PC-9 (cell line): Measurements from ENCODE around the gene PKIB.

Experiments used
- EZH2 ChIP-seq: fragments of 200-600 bp; sonication (generic); IDR thresholded peaks from 2 replicates; pipeline ENCODE4 v1.8.0; 2017; ENCODE audit warnings: antibody characterized with exemption, low read depth
- TF ChIP-seq, protein P1 (sequence below): fragments of 200-600 bp; sonication (generic); conservative IDR thresholded peaks from 2 replicates; pipeline ENCODE4 v1.6.1; 2017; ENCODE audit warnings: mixed run types, antibody characterized with exemption, mild to moderate bottlenecking, moderate library complexity

DNA sequence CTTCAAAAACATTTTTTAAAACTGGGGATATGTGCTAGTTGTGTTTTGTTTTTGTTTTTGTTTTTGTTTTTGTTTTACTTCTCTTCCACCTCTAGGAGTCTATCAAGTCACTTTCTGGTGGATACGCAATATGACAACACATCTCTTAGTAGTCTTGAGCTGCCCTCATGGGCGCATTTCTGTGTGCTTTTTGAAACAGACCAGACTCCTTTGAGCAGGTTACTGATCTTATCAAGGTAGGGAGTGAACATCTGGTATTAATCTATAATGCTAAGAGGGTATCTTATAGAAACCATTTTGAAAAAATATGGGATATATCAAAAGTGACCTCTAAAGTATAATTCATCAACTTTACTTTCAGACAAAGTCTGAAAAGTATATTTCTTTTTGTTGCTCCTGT is 56.2 kb downstream of the PKIB start:
- TF ChIP-seq, protein P1, sequence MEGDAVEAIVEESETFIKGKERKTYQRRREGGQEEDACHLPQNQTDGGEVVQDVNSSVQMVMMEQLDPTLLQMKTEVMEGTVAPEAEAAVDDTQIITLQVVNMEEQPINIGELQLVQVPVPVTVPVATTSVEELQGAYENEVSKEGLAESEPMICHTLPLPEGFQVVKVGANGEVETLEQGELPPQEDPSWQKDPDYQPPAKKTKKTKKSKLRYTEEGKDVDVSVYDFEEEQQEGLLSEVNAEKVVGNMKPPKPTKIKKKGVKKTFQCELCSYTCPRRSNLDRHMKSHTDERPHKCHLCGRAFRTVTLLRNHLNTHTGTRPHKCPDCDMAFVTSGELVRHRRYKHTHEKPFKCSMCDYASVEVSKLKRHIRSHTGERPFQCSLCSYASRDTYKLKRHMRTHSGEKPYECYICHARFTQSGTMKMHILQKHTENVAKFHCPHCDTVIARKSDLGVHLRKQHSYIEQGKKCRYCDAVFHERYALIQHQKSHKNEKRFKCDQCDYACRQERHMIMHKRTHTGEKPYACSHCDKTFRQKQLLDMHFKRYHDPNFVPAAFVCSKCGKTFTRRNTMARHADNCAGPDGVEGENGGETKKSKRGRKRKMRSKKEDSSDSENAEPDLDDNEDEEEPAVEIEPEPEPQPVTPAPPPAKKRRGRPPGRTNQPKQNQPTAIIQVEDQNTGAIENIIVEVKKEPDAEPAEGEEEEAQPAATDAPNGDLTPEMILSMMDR = no peak
- no peak for TF ChIP-seq EZH2
